Gastrocnemius medialis (tissue), 4 donors: ENCODE measurements around the gene PAPOLA. TPM values are rescaled to one million over a fixed set of nuclear protein-coding genes. Genes with fewer than 3 reads are reported as not detected.
A peak's percentile ranks its signal among the peaks of the same experiment; 100 is the strongest.
"Not testable (repeated sequence)": the region's sequence is repeated elsewhere in the genome, so short reads cannot be mapped to it uniquely, and the experiment has no call there.

ENCODE experiments used
- ATAC-seq, 2 donors: fragments of 150-250 bp; one replicate each; pipeline ENCODE4 v1.9.1; 2016
- DNase-seq, 2 donors: peaks; one replicate each; pipeline ENCODE4 v3.0.0-alpha.2; 2019
- H3K27ac ChIP-seq, 4 donors: fragments of 200-600 bp; sonication (generic); 1 replicate in 1 of 4; 2 replicates in 3 of 4; pipeline ENCODE4 v1.5.1; 2016 to 2018; ENCODE audit warnings: mild to moderate bottlenecking in 2 of 4, moderate library complexity in 1 of 4
- H3K27me3 ChIP-seq, 3 donors: fragments of 200-600 bp; sonication (generic) in 2 of 3; 1 replicate in 1 of 3; 2 replicates in 2 of 3; pipeline versions ENCODE4 v1.5.1 to v1.6.0; 2016 to 2019; ENCODE audit warnings: mild to moderate bottlenecking in 1 of 3, moderate library complexity in 1 of 3
- H3K36me3 ChIP-seq, 2 donors: fragments of 200-600 bp; sonication (generic) in 1 of 2; one replicate each; pipeline ENCODE4 v1.5.1; 2017 to 2018
- H3K4me1 ChIP-seq, 2 donors: fragments of 200-600 bp; sonication (generic) in 1 of 2; one replicate each; pipeline ENCODE4 v1.5.1; 2016 to 2017; ENCODE audit warnings: mild to moderate bottlenecking in 2 of 2
- H3K4me3 ChIP-seq, 4 donors: fragments of 200-600 bp; sonication (generic) in 3 of 4; 1 replicate in 1 of 4; 2 replicates in 3 of 4; pipeline ENCODE4 v1.5.1; 2016 to 2019; ENCODE audit warnings: mild to moderate bottlenecking in 2 of 4
- H3K9me3 ChIP-seq, 3 donors: fragments of 200-600 bp; sonication (generic) in 2 of 3; 1 replicate in 1 of 3; 2 replicates in 2 of 3; pipeline ENCODE4 v1.5.1; 2016 to 2019
- CTCF ChIP-seq, 5 experiments: fragments of 450-650 bp in 3 of 5; fragments of 200-600 bp in 2 of 5; sonication (generic) in 2 of 5; IDR thresholded peaks in 4 of 5; conservative IDR thresholded peaks in 1 of 5; 1 replicate in 4 of 5; 2 replicates in 1 of 5; pipeline ENCODE4 v1.5.1; 2016 to 2019; ENCODE audit warnings: antibody characterized with exemption in 5 of 5, mild to moderate bottlenecking in 3 of 5, moderate library complexity in 3 of 5
- POLR2A ChIP-seq, 2 donors: fragments of 450-650 bp; IDR thresholded peaks; one replicate each; pipeline ENCODE4 v1.6.1; 2017; ENCODE audit warnings: antibody characterized with exemption in 2 of 2, mild to moderate bottlenecking in 2 of 2, moderate library complexity in 2 of 2
- in situ Hi-C, 4 donors: fragments of 200-750 bp; cut with MboI; loops; one replicate each; pipeline versions ENCODE4 v1.15.0 to v1.8.0; 2017; ENCODE audit warnings: low sequenced_read_pairs in 4 of 4
- intact Hi-C: fragments of 100-400 bp; cut with DNase I; formaldehyde crosslinking; loops from one replicate; pipeline ENCODE4 v1.15.1; 2023; ENCODE audit warnings: low total_unique reads
- total RNA-seq, 4 donors: library from RNA; depleted of rRNA; stranded (reverse); fragments of >200 nt; gene quantifications; one replicate each; pipeline versions ENCODE4 v1.1.0 to v1.2.3, GENCODE V29; 2016

Gene PAPOLA
- total RNA-seq, 4 donors from 2014 or later, result 41.5 to 66.4 (median 50.7) TPM

GRCh38 chr14:96503306-96503679 is 1.1 kb downstream of the PAPOLA start:
- ATAC-seq, result no peak
- peaks cover 47 to 51% of the 10 kb centered on the region in 2 donors for H3K4me1 ChIP-seq

DNA sequence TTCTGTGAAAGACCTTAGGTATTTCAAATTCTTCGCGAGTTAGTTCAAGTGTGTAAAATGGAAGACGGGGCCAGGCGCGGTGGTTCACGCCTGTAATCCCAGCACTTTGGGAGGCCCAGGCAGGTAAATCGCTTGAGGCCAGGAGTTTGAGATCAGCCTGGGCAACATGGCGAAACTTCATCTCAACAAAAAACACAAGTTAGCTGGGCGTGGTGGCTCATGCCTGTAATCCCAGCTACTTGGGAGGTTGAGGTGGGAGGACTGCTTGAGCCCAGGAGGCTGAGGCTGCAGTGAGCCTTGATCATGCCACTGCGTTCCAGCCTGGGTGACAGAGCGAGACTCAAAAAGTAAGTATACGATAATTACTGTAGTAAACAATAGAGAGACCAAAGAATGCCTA is 2.2 kb downstream of the PAPOLA start:
- in situ Hi-C loops, result not testable (repeated sequence)

More at GRCh38 chr14:96503306-96503679, 1.1 kb downstream of the PAPOLA start:
- in situ Hi-C loops, result no loop called here
- H3K9me3 ChIP-seq, result no peaks in the 10 kb centered on the region
- peak overlapping the region; percentile 97 to 99 (median 98) for H3K27ac ChIP-seq
- H3K4me3 ChIP-seq, result peak overlapping the region; percentile 91 to 99 (median 98)
- no peaks in the 10 kb centered on the region for H3K36me3 ChIP-seq
- no peak for TF ChIP-seq CTCF (IDR thresholded peaks at IDR 0.05 in 4 of 5, conservative IDR thresholded peaks at IDR 0.05 in 1 of 5)
- no peak for TF ChIP-seq POLR2A (IDR thresholded peaks at IDR 0.05)
- no peaks in the 10 kb centered on the region for H3K27me3 ChIP-seq
- intact Hi-C loops, result loop anchor here (2.0 kb wide), 1 partner anchor 110 kb away; the partner anchor contains the start of gene AK7
- DNase-seq, result no peak

GRCh38 chr14:96507723-96508122 is 5.5 kb downstream of the PAPOLA start:
- Histone ChIP-seq H3K9me3 (no peaks in the 10 kb centered on the region), H3K27me3 (no peaks in the 10 kb centered on the region), H3K4me3 (no peak overlapping the region), H3K4me1 (peaks cover 79 to 80% of the 10 kb centered on the region in 2 donors), H3K36me3 (no peaks in the 10 kb centered on the region), H3K27ac (peak overlapping the region in 1 of 4 donors; percentile 0)
- intact Hi-C loops (no loop called here), in situ Hi-C loops (no loop called here)
- TF ChIP-seq POLR2A (IDR thresholded peaks at IDR 0.05) (no peak), CTCF (IDR thresholded peaks at IDR 0.05 in 4 of 5, conservative IDR thresholded peaks at IDR 0.05 in 1 of 5) (no peak)
- DNase-seq (no peak), ATAC-seq (no peak)

More for the DNA sequence above, 2.2 kb downstream of the PAPOLA start:
- H3K36me3 ChIP-seq, DNase-seq, ATAC-seq, intact Hi-C loops, H3K27me3 ChIP-seq, H3K9me3 ChIP-seq: not testable (repeated sequence)
- Histone ChIP-seq H3K4me3 (peak overlapping the region in 1 of 4 donors; percentile 99), H3K27ac (peak overlapping the region in 2 of 4 donors; percentile 97 to 99), H3K4me1 (peaks cover 55 to 60% of the 10 kb centered on the region in 2 donors)

GRCh38 chr14:96508900-96509299 is 6.7 kb downstream of the PAPOLA start:
- intact Hi-C loops, result no loop called here
- ATAC-seq, result no peak
- in situ Hi-C loops, result no loop called here

More at GRCh38 chr14:96508900-96509299, 6.7 kb downstream of the PAPOLA start:
- Histone ChIP-seq H3K4me3 (no peak overlapping the region), H3K9me3 (no peaks in the 10 kb centered on the region), H3K4me1 (peaks cover 81 to 85% of the 10 kb centered on the region in 2 donors), H3K27ac (peak overlapping the region in 2 of 4 donors; percentile 0 to 25), H3K27me3 (no peaks in the 10 kb centered on the region), H3K36me3 (no peaks in the 10 kb centered on the region)
- no peak for TF ChIP-seq CTCF (IDR thresholded peaks at IDR 0.05 in 4 of 5, conservative IDR thresholded peaks at IDR 0.05 in 1 of 5)
- no peak for TF ChIP-seq POLR2A (IDR thresholded peaks at IDR 0.05)
- no peak for DNase-seq
